WTC11 (cell line): Measurements from ENCODE around the gene TNRC6C.

Experiments
- CREB1 ChIP-seq: sonication (generic); formaldehyde crosslinking; IDR thresholded peaks from 2 replicates; pipeline ENCODE4 v1.8.0; 2023; ENCODE audit warnings: mild to moderate bottlenecking, missing genetic modification reagents
- CTCF ChIP-seq: fragments of 200-600 bp; IDR thresholded peaks from 2 replicates; pipeline ENCODE4 v1.8.0; 2022; ENCODE audit warnings: antibody characterized with exemption
- HMGXB4 ChIP-seq: sonication (generic); formaldehyde crosslinking; IDR thresholded peaks from 2 replicates; pipeline ENCODE4 v1.8.1; 2023; ENCODE audit warnings: mild to moderate bottlenecking, moderate library complexity, missing genetic modification reagents
- NR1H2 ChIP-seq: sonication (generic); formaldehyde crosslinking; IDR thresholded peaks from 2 replicates; pipeline ENCODE4 v1.9.0; 2021; ENCODE audit warnings: mild to moderate bottlenecking, moderate library complexity, missing genetic modification reagents
- TEAD4 ChIP-seq: sonication (generic); formaldehyde crosslinking; IDR thresholded peaks from 2 replicates; pipeline ENCODE4 v1.8.0; 2022; ENCODE audit warnings: mild to moderate bottlenecking, missing genetic modification reagents
- TP53 ChIP-seq: sonication (generic); formaldehyde crosslinking; IDR thresholded peaks from 2 replicates; pipeline ENCODE4 v1.8.1; 2023; ENCODE audit warnings: mild to moderate bottlenecking, missing genetic modification reagents
- TF ChIP-seq, protein P1 (sequence below): sonication (generic); formaldehyde crosslinking; conservative IDR thresholded peaks from 2 replicates; pipeline ENCODE4 v1.8.1; 2023; ENCODE audit warnings: mild to moderate bottlenecking, low read depth, missing genetic modification reagents, moderate library complexity

- no peak for TF ChIP-seq CTCF
- no peak for TF ChIP-seq TP53 (CRISPR knock-in tag)
- TF ChIP-seq HMGXB4 (CRISPR knock-in tag): no peak
- TF ChIP-seq, protein P1, sequence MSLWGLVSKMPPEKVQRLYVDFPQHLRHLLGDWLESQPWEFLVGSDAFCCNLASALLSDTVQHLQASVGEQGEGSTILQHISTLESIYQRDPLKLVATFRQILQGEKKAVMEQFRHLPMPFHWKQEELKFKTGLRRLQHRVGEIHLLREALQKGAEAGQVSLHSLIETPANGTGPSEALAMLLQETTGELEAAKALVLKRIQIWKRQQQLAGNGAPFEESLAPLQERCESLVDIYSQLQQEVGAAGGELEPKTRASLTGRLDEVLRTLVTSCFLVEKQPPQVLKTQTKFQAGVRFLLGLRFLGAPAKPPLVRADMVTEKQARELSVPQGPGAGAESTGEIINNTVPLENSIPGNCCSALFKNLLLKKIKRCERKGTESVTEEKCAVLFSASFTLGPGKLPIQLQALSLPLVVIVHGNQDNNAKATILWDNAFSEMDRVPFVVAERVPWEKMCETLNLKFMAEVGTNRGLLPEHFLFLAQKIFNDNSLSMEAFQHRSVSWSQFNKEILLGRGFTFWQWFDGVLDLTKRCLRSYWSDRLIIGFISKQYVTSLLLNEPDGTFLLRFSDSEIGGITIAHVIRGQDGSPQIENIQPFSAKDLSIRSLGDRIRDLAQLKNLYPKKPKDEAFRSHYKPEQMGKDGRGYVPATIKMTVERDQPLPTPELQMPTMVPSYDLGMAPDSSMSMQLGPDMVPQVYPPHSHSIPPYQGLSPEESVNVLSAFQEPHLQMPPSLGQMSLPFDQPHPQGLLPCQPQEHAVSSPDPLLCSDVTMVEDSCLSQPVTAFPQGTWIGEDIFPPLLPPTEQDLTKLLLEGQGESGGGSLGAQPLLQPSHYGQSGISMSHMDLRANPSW (CRISPR knock-in tag): no peak
- TF ChIP-seq TEAD4 (CRISPR knock-in tag): no peak
- TF ChIP-seq CREB1 (CRISPR knock-in tag): no peak
- TF ChIP-seq NR1H2 (CRISPR knock-in tag): no peak
Observed at GRCh38 chr17:77951123-77951522, 7.4 kb upstream of the TNRC6C start.
